A673 (cell line): ENCODE results near the gene DCUN1D5.

Experiments used
- EZH2 ChIP-seq: fragments of 200-600 bp; sonication (generic); IDR thresholded peaks from 2 replicates; pipeline ENCODE4 v1.6.1; 2017; ENCODE audit warnings: borderline replicate concordance, low read depth, mild to moderate bottlenecking, mixed read lengths, antibody characterized with exemption, low read length; ENCODE audit not compliant: poor library complexity, severe bottlenecking
- TF ChIP-seq, protein P1 (sequence below): fragments of 300-800, 200-600 bp; sonication (generic); conservative IDR thresholded peaks from 2 replicates; pipeline ENCODE4 v1.5.1; 2017; ENCODE audit warnings: low read depth, mild to moderate bottlenecking, antibody characterized with exemption, low read length, moderate library complexity, mixed read lengths

DNA sequence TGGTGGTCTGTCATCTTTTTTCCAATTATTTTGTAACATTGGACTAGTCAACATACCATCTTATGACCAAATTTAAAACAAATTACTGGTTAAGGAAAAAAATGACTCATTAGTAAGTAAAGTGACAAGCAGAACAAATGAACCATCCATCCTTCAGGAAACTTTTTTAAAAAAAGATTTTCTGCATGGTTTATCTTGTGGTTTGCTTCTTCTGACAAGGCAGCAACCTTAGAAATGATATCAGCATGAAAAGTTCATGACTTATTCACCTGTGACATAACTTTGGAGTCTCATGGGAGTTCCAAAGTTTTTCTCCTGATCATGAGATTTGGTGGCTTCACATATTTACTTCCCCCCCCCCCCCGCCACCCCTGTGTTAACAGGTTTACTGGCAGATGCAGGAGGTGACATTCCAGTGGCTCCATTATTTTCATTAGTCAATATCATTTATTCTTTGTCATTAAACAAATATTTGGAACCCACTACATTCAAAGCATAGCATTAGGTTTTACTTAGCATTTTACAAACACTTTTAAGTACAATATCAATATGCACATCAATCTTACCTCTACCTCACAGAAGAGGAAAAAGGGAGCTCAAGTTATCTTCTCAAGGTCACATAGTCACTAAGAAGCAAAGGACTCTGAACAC lies 40.7 kb downstream of the DCUN1D5 start:
- TF ChIP-seq, protein P1, sequence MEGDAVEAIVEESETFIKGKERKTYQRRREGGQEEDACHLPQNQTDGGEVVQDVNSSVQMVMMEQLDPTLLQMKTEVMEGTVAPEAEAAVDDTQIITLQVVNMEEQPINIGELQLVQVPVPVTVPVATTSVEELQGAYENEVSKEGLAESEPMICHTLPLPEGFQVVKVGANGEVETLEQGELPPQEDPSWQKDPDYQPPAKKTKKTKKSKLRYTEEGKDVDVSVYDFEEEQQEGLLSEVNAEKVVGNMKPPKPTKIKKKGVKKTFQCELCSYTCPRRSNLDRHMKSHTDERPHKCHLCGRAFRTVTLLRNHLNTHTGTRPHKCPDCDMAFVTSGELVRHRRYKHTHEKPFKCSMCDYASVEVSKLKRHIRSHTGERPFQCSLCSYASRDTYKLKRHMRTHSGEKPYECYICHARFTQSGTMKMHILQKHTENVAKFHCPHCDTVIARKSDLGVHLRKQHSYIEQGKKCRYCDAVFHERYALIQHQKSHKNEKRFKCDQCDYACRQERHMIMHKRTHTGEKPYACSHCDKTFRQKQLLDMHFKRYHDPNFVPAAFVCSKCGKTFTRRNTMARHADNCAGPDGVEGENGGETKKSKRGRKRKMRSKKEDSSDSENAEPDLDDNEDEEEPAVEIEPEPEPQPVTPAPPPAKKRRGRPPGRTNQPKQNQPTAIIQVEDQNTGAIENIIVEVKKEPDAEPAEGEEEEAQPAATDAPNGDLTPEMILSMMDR = no peak
- TF ChIP-seq EZH2 = no peak
